Heart right ventricle (tissue), 16 donors: ENCODE data around the gene AFP. TPM values are rescaled to one million over a fixed set of nuclear protein-coding genes. Genes with fewer than 3 reads are reported as not detected.

Experiments
- ATAC-seq, 8 donors: fragments of 200-7000 bp; cut with Tn5 transposase; one replicate each; pipeline ENCODE4 v1.9.1; 2020; ENCODE audit warnings: mild to moderate bottlenecking in 8 of 8, moderate library complexity in 8 of 8, moderate number of reproducible peaks in 1 of 8
- DNase-seq, 2 donors: peaks; one replicate each; pipeline ENCODE4 v3.0.0-alpha.2; 2020
- H3K27ac ChIP-seq, 10 donors: fragments of 200-600 bp; sonication (generic) in 2 of 10; one replicate each; pipeline versions ENCODE4 v1.5.0 to v1.8.0; 2020 to 2022; ENCODE audit warnings: mild to moderate bottlenecking in 3 of 10
- H3K27me3 ChIP-seq, 7 donors: fragments of 200-600 bp; one replicate each; pipeline ENCODE4 v1.8.0; 2021 to 2022; ENCODE audit warnings: mild to moderate bottlenecking in 2 of 7
- H3K36me3 ChIP-seq, 9 donors: fragments of 200-600 bp; sonication (generic) in 1 of 9; one replicate each; pipeline versions ENCODE4 v1.5.0 to v1.8.0; 2020 to 2022; ENCODE audit warnings: mild to moderate bottlenecking in 2 of 9
- H3K4me1 ChIP-seq, 9 donors: fragments of 200-600 bp; sonication (generic) in 1 of 9; one replicate each; pipeline versions ENCODE4 v1.5.0 to v1.8.0; 2020 to 2022; ENCODE audit warnings: mild to moderate bottlenecking in 4 of 9
- H3K4me3 ChIP-seq, 10 donors: fragments of 200-600 bp; sonication (generic) in 2 of 10; one replicate each; pipeline versions ENCODE4 v1.5.0 to v1.8.0; 2020 to 2022; ENCODE audit warnings: mild to moderate bottlenecking in 7 of 10, moderate library complexity in 2 of 10
- H3K9me3 ChIP-seq, 11 donors: fragments of 200-600 bp in 10 of 11; sonication (generic) in 2 of 11; one replicate each; pipeline versions ENCODE4 v1.5.0 to v1.8.0; 2013 to 2022; ENCODE audit warnings: mild to moderate bottlenecking in 2 of 11, control low read depth in 1 of 11, moderate library complexity in 1 of 11
- CTCF ChIP-seq, 9 donors: fragments of 200-600 bp; sonication (generic) in 2 of 9; IDR thresholded peaks; one replicate each; pipeline versions ENCODE4 v1.5.0 to v1.8.0; 2021 to 2022; ENCODE audit warnings: antibody characterized with exemption in 9 of 9, mild to moderate bottlenecking in 5 of 9, moderate library complexity in 1 of 9
- WGBS, 2 donors: extraction: QIAGEN DNeasy Blood & Tissue Kit; methylation state at CpG; one replicate each; pipeline ENCODE4 v1.1.7; 2013; ENCODE audit warnings: inconsistent platforms in 1 of 2; 5-methylcytosine and 5-hydroxymethylcytosine counted together
- intact Hi-C, 10 donors: fragments of 100-400 bp; cut with DNase I; formaldehyde crosslinking; loops; one replicate each; pipeline versions ENCODE4 v1.11.1 to v1.14.2; 2022
- polyA plus RNA-seq, 2 donors: library from polyadenylated mRNA; stranded (reverse); fragments of 200-250 nt; gene quantifications; one replicate each; pipeline ENCODE4 v1.2.3, GENCODE V29; 2013
- total RNA-seq, 10 donors: library from RNA; stranded (reverse); fragmentation: NEBNext Ultra II Directional in 3 of 10; extraction: Animal tissue kit (Norgen Biotek cat#: 25700) in 3 of 10; gene quantifications; one replicate each; pipeline versions ENCODE4 v1.2.1 to v1.2.4, GENCODE V29; 2021 to 2023
- donor health status: Arrhythmogenic right ventricular cardiomyopathy.
- donor health status: ischemic (EF 13 %, LVEDD 7.1; RV severe dilation, severe dysfunction).
- donor health status: healthy with polysubstance abuse.
- donor health status: DM: no; HTN: yes; CAD: no.
- donor health status: DM: no; HTN: no; CAD: no.
- donor health status: ischemic (EF 25% LVEDD 6.9; RV normal size, moderate dysfunction).
- donor health status: ischemic (EF 25% LVEDD 5.7; RV mildly dilated, moderate dysfunction).
- donor health status: healthy.
- donor health status: DM: yes; HTN: yes; CAD: no.
- donor health status: Ischemic cardiomyopathy.
- donor health status: ischemic (EF 35%, LVEDD 5.7; RV mildly dilated, moderate dysfunction).
- donor health status: nonischemic (EF 11% LVEDD 7.7; RV severe dilation, severe dysfunction).
- donor health status: DM: yes; HTN: yes; CAD: no.
- donor health status: PGD.
- donor health status: ischemic (EF 29% LVEDD 5.4; RV normal size, mild dysfunction).
- donor health status: nonischemic (EF 23%, LVEDD 6.1; RV moderate dilation, normal function).

AFP gene
- total and polyA plus RNA-seq, 12 donors, result not detected

DNA sequence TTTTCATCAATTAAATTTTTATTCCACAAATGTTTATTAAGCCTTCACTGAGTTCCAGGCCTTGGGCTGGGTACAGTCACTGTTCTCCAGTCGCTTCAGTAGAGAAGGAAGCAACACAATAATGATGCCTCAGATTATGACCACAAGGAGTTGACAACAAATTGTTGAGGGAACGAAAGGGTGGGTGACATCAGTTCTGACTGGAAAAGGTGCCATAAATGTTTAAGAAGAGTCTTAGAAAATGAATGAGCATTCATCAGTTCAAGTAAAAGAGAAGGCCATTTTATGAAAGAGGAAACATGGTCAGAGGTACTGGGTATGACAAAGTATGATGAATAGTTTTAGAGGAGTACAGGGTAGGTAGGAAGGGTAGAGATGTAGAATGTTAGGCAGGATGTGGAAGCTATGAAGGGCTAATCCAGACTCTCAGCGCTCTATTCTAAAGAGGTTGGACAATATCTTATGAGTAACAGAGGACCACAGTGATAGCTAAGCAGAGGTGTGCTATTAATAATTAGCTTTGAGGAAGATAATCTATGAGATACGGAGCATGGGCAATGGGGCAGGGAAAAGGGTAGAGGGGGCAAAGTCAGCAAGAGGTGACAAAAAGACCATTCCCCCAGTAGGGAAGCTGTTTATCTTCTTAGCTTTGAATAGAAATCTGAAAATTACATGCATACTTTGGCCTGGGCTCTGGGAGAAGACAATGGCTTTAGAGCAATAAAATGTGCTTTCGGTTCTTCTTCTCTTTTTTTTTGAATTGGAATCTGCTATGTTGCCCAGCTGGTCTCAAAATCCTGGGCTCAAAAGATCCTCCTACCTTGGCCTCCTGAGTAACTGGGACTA lies 20.4 kb downstream of the AFP start:
- H3K36me3 ChIP-seq, result no peaks in the 10 kb centered on the region
- WGBS, 2 donors, result 86 to 88% methylated on average over 5 of the region's 5 CpGs
- TF ChIP-seq CTCF (IDR thresholded peaks at IDR 0.05), result no peak
- H3K4me1 ChIP-seq, result no peaks in the 10 kb centered on the region
- H3K27me3 ChIP-seq, result peaks cover 0 to 6% (median 0%) of the 10 kb centered on the region in 7 donors
- no peak overlapping the region for H3K27ac ChIP-seq
- DNase-seq, result no peak
- no peak for ATAC-seq
- intact Hi-C loops, result loop anchor here in 1 of 10 donors (10.0 kb wide), 1 partner anchor 348 kb away; no protein-coding TSS in a partner anchor
- no peak overlapping the region for H3K4me3 ChIP-seq
- no peaks in the 10 kb centered on the region for H3K9me3 ChIP-seq

DNA sequence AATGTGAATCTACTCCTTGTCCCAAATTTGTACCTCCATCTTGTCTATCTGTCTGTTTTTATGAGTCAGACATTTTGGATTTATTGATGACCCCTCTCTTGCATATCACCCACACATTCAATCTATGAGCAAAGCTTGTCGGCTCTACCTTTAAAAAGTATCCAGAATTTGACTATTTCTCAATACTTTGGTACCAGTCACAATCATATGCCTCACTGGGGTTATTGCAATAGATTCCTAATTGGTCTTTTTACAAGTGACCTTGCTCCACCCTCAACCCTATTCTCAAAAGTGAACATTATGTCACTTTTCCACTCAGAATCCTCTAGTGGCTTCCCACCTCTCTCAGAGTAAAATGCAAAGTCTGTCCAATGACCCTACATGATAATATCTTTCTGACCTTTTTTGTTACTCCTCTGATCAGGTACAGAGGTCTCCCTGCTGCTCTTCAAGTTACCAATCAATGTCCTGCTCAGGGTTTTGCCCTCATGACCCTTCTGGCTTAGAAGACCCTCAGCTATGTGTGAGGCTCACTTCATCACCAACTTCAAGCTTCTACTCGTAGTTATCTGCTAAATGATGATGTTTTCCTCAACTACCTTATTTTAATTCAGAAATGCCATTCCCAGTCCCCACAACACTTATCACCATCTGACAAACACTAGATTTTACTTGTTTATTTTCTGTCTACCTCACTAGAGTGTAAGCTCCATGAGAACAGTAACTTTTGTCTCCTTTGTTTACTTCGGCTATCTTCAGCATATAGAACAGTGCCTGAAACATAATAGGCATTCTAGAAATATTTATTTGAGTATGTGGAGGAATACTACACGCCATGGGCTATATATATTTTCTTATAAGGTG lies 22.4 kb downstream of the AFP start:
- Histone ChIP-seq H3K9me3 (no peaks in the 10 kb centered on the region), H3K4me1 (no peaks in the 10 kb centered on the region), H3K27ac (no peak overlapping the region), H3K27me3 (peaks cover 0 to 6% (median 0%) of the 10 kb centered on the region in 7 donors), H3K36me3 (no peaks in the 10 kb centered on the region), H3K4me3 (no peak overlapping the region)
- intact Hi-C loops, result loop anchor here in 1 of 10 donors (10.0 kb wide), 1 partner anchor 346 kb away; no protein-coding TSS in a partner anchor
- WGBS, 2 donors, result 75 to 79% methylated on average over 4 of the region's 4 CpGs
- no peak for TF ChIP-seq CTCF (IDR thresholded peaks at IDR 0.05)
- no peak for DNase-seq
- ATAC-seq, result no peak

DNA sequence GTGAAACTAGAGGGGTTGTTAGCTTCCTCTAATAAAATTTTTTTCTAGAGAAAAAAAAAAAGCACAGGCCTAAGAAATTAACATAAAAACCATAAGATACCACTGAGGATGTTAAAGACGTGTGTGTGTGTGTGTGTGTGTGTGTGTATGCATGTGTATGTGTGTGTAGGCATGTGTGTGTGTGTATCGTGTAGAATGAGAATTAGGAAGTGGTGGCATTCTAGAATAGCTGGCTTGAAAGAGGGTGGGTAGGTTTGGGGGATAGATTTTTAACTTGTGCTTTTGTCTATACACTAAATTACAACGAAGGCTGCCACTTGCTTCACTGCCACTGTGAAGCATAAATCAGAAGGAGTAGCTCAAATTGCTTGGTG lies 23.0 kb downstream of the AFP start:
- Histone ChIP-seq H3K36me3 (no peaks in the 10 kb centered on the region), H3K27me3 (peaks cover 0 to 6% (median 0%) of the 10 kb centered on the region in 7 donors), H3K9me3 (no peaks in the 10 kb centered on the region), H3K27ac (no peak overlapping the region), H3K4me1 (no peaks in the 10 kb centered on the region), H3K4me3 (no peak overlapping the region)
- intact Hi-C loops, result loop anchor here in 1 of 10 donors (10.0 kb wide), 1 partner anchor 346 kb away; no protein-coding TSS in a partner anchor
- TF ChIP-seq CTCF (IDR thresholded peaks at IDR 0.05), result no peak
- no peak for DNase-seq
- ATAC-seq, result no peak
- 74 to 81% methylated on average over 3 of the region's 3 CpGs for WGBS, 2 donors

- intact Hi-C loops, result no loop called here
- Histone ChIP-seq H3K4me3 (no peak overlapping the region), H3K27me3 (peaks cover 0 to 6% (median 0%) of the 10 kb centered on the region in 7 donors), H3K36me3 (no peaks in the 10 kb centered on the region), H3K4me1 (no peaks in the 10 kb centered on the region), H3K27ac (no peak overlapping the region), H3K9me3 (no peaks in the 10 kb centered on the region)
- 69 to 83% methylated on average over 3 to 4 of the region's 4 CpGs for WGBS, 2 donors
- no peak for DNase-seq
- no peak for TF ChIP-seq CTCF (IDR thresholded peaks at IDR 0.05)
- no peak for ATAC-seq
These were observed 25.0 kb downstream of the AFP start for GRCh38 chr4:73460913-73461522.
